ENCODE measurements around the gene IGSF6. TPM values are rescaled to one million over a fixed set of nuclear protein-coding genes. Genes with fewer than 3 reads are reported as not detected.
A peak's percentile ranks its signal among the peaks of the same experiment; 100 is the strongest.

Gene IGSF6
- total and polyA plus RNA-seq, 9 of the 15 experiments (the other 6 are each of a cell fraction or from before 2014, with no cell fraction given) = 0.07 TPM; not detected in 8

- TF ChIP-seq, protein P1, sequence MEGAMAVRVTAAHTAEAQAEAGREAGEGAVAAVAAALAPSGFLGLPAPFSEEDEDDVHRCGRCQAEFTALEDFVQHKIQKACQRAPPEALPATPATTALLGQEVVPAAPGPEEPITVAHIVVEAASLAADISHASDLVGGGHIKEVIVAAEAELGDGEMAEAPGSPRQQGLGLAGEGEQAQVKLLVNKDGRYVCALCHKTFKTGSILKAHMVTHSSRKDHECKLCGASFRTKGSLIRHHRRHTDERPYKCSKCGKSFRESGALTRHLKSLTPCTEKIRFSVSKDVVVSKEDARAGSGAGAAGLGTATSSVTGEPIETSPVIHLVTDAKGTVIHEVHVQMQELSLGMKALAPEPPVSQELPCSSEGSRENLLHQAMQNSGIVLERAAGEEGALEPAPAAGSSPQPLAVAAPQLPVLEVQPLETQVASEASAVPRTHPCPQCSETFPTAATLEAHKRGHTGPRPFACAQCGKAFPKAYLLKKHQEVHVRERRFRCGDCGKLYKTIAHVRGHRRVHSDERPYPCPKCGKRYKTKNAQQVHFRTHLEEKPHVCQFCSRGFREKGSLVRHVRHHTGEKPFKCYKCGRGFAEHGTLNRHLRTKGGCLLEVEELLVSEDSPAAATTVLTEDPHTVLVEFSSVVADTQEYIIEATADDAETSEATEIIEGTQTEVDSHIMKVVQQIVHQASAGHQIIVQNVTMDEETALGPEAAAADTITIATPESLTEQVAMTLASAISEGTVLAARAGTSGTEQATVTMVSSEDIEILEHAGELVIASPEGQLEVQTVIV (CRISPR knock-in tag; IDR thresholded peaks at IDR 0.05; ENCODE audit: borderline replicate concordance) = no peak
- TF ChIP-seq NR4A1 (CRISPR knock-in tag; IDR thresholded peaks at IDR 0.05) (no peak), NR4A1 (tag; IDR thresholded peaks at IDR 0.05) (0 out of 2 replicates have a peak, but pooled peaks have one; percentile 46), XRCC5 (IDR thresholded peaks at IDR 0.05; ENCODE audit: low read depth, low read length) (peak; percentile 98), POLR2AphosphoS5 (IDR thresholded peaks at IDR 0.05; ENCODE audit: control insufficient read depth, insufficient read depth, low read depth, low read length) (peak; percentile 92), RFX5 (IDR thresholded peaks at IDR 0.05; ENCODE audit: low read depth, low read length) (no peak), ZBTB9 (CRISPR knock-in tag; IDR thresholded peaks at IDR 0.05) (no peak), SRSF9 (IDR thresholded peaks at IDR 0.05; ENCODE audit: borderline replicate concordance, low read depth, low read length) (no peak), ELF1 (tag; IDR thresholded peaks at IDR 0.05) (peak; percentile 61; the same call in 1 of the 2 replicates), ZNF79 (CRISPR knock-in tag; IDR thresholded peaks at IDR 0.05; ENCODE audit: low read depth) (peak; percentile 16; the same call in 1 of the 2 replicates), RBM17 (IDR thresholded peaks at IDR 0.05; ENCODE audit: borderline replicate concordance, low read depth, low read length) (no peak), ZNF77 (CRISPR knock-in tag; IDR thresholded peaks at IDR 0.05) (no peak), MCM2 (IDR thresholded peaks at IDR 0.05; ENCODE audit: low read depth) (no peak), TRIM24 (IDR thresholded peaks at IDR 0.05) (peak in 1 of 2 experiments; percentile 98; a peak in 2 of 4 replicates)
- TF ChIP-seq, protein P2, sequence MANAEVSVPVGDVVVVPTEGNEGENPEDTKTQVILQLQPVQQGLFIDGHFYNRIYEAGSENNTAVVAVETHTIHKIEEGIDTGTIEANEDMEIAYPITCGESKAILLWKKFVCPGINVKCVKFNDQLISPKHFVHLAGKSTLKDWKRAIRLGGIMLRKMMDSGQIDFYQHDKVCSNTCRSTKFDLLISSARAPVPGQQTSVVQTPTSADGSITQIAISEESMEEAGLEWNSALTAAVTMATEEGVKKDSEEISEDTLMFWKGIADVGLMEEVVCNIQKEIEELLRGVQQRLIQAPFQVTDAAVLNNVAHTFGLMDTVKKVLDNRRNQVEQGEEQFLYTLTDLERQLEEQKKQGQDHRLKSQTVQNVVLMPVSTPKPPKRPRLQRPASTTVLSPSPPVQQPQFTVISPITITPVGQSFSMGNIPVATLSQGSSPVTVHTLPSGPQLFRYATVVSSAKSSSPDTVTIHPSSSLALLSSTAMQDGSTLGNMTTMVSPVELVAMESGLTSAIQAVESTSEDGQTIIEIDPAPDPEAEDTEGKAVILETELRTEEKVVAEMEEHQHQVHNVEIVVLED (CRISPR knock-in tag; IDR thresholded peaks at IDR 0.05) = peak; percentile 78
- TF ChIP-seq, protein P3, sequence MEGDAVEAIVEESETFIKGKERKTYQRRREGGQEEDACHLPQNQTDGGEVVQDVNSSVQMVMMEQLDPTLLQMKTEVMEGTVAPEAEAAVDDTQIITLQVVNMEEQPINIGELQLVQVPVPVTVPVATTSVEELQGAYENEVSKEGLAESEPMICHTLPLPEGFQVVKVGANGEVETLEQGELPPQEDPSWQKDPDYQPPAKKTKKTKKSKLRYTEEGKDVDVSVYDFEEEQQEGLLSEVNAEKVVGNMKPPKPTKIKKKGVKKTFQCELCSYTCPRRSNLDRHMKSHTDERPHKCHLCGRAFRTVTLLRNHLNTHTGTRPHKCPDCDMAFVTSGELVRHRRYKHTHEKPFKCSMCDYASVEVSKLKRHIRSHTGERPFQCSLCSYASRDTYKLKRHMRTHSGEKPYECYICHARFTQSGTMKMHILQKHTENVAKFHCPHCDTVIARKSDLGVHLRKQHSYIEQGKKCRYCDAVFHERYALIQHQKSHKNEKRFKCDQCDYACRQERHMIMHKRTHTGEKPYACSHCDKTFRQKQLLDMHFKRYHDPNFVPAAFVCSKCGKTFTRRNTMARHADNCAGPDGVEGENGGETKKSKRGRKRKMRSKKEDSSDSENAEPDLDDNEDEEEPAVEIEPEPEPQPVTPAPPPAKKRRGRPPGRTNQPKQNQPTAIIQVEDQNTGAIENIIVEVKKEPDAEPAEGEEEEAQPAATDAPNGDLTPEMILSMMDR (IDR thresholded peaks at IDR 0.05 in 2 of 3, conservative IDR thresholded peaks at IDR 0.05 in 1 of 3; ENCODE audit: insufficient read depth in 2 of 3, low read depth in 1 of 3, low read length in 3 of 3) = no peak
- TF ChIP-seq, protein P4, sequence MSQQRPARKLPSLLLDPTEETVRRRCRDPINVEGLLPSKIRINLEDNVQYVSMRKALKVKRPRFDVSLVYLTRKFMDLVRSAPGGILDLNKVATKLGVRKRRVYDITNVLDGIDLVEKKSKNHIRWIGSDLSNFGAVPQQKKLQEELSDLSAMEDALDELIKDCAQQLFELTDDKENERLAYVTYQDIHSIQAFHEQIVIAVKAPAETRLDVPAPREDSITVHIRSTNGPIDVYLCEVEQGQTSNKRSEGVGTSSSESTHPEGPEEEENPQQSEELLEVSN (IDR thresholded peaks at IDR 0.05; ENCODE audit: borderline replicate concordance in 1 of 2, extremely low read depth in 1 of 2, insufficient read depth in 1 of 2, insufficient read length in 1 of 2, low read depth in 1 of 2, low read length in 1 of 2, poor library complexity in 1 of 2, severe bottlenecking in 1 of 2) = peak; percentile 40 to 76
These were observed 53.0 kb downstream of the IGSF6 start, which contains the start of gene METTL9 (continued) for GRCh38 chr16:21599122-21600030.
